NT2/D1 (cell line): ENCODE results near the gene MPST.

ENCODE experiments used
- YY1 ChIP-seq: IDR thresholded peaks from 2 replicates; pipeline ENCODE4 v1.6.1; 2011; ENCODE audit not compliant: insufficient read length, insufficient read depth
- ZNF274 ChIP-seq: IDR thresholded peaks from 2 replicates; pipeline ENCODE4 v1.6.1; 2011; ENCODE audit warnings: mild to moderate bottlenecking, low read depth, low read length

GRCh38 chr22:37045958-37046357 lies 26.4 kb downstream of the MPST start:
- TF ChIP-seq ZNF274: no peak
- no peak for TF ChIP-seq YY1
